ENCODE measurements around the gene DRD2.
"Not testable (repeated sequence)": the region's sequence is repeated elsewhere in the genome, so short reads cannot be mapped to it uniquely, and the experiment has no call there.

Gene DRD2

DNA sequence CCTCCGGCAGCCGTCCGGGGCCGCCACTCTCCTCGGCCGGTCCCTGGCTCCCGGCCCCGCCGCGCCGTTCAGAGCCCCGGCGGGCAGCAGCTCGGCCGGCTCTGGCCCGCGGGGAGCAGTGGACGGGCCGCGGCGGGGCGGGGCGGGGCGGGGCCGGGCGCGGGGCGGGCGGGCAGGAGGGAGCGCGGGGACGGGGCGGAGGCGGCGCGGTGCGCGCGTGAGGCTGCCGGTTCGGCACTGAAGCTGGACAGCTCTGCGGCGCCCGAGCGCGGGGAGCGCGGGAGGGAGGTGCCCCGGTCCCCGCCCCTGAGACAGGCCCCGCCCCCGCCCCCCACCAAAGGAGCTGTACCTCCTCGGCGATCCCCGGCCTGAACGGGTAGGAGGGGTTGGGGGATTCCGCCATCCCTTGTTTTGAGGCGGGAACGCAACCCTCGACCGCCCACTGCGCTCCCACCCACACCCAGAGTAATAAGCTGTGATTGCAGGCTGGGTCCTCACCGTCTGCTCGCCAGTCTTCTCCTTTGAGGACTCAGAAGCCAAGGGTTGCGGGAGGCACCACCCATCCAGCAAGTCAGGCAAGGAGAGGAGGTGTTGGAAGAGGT lies at the start of gene DRD2:
DRD2 (minus strand) TSS at position 239 of the 602 bp plus-strand sequence. CDS start 50,747 bp downstream, outside the sequence.
- no peak for DNase-seq (ENCODE audit: insufficient read length, low spot score)
- TF ChIP-seq, protein P1, sequence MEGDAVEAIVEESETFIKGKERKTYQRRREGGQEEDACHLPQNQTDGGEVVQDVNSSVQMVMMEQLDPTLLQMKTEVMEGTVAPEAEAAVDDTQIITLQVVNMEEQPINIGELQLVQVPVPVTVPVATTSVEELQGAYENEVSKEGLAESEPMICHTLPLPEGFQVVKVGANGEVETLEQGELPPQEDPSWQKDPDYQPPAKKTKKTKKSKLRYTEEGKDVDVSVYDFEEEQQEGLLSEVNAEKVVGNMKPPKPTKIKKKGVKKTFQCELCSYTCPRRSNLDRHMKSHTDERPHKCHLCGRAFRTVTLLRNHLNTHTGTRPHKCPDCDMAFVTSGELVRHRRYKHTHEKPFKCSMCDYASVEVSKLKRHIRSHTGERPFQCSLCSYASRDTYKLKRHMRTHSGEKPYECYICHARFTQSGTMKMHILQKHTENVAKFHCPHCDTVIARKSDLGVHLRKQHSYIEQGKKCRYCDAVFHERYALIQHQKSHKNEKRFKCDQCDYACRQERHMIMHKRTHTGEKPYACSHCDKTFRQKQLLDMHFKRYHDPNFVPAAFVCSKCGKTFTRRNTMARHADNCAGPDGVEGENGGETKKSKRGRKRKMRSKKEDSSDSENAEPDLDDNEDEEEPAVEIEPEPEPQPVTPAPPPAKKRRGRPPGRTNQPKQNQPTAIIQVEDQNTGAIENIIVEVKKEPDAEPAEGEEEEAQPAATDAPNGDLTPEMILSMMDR (IDR thresholded peaks at IDR 0.05; ENCODE audit: insufficient read depth, missing control alignments) = no peak
- FAIRE-seq = no peak

DNA sequence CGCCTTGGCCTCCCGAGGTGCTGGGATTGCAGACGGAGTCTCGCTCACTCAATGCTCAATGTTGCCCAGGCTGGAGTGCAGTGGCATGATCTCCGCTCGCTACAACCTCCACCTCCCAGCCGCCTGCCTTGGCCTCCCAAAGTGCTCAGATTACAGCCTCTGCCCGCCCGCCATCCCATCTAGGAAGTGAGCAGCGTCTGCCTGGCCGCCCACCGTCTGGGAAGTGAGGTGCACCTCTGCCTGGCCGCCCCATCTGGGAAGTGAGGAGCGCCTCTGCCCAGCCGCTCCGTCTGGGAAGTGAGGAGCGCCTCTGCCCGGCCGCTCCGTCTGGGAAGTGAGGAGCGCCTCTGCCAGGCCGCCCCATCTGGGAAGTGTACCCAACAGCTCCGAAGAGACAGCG lies 48.7 kb upstream of the DRD2 start:
- not testable (repeated sequence) for FAIRE-seq; DNase-seq (ENCODE audit: insufficient read length, low spot score)

DNA sequence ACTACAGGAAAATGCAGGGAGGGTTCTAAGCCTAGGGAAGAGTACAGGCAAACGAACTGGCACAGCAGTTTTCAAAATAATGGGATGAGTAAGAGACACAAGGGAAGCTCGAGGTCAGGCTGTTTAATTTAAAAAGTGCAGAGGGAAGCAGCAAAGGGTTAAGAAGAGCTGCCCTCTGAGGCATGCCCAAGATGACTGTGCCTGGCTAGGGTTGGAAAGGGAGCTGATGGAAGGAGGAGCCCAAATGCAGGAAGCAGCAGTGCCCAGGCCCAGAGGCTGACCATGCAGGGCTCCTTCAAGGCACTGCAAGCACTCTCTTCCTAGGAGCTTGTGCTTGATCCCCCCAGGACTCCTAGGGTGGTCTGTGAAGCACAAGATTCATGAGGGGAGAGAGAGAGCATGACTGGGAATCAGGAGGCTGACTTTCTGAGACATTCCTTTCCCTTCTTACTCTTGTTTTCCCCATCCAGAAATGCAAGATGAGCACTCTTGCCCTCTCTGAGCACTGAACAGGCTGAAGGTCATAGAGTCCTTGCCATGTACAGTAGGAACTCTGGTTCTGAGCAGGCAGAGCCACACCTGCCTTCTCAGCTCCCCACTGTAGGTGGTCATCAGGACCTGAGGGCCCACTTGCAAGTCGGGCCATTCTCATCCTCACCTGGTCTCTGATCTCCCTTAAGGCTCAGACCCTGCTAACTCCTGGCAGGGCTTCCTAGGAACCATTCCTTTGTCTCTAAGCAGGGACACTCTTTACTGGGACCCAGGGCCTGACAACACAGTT lies 46.7 kb upstream of the DRD2 start:
- DNase-seq (ENCODE audit: insufficient read length, low spot score) (no peak), FAIRE-seq (no peak)
- TF ChIP-seq, protein P1 (IDR thresholded peaks at IDR 0.05; ENCODE audit: insufficient read depth, missing control alignments) = no peak

DNA sequence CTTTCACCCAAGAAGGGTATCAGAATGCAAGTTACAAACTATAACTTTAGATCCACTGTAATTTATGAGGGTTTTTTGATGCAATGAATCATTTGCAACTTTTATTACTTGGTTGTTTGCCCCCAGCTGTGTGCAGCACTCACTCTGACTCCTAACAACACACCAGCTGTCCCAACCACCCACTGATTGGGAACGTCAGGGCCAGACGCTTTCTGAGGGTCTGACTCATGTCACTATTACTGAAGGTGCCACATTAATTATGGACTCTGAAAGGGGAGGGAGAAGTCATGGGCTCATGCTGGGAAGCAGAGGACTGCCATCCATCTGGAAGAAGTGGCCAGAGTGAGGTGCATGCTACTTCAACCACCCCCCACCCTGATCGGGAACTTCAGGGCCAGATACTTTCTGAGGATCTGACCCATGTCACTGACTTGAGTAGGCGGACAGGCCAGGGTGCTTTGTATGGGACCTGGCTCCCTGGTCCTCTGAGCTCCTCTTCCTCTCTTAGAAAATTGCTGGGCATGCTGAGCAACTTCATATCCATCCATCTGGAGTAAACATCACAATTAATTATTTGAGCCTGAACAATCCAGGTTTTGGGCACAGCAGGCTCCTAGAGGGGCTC lies 44.9 kb upstream of the DRD2 start:
- DNase-seq (ENCODE audit: insufficient read length, low spot score) = no peak
- no peak for FAIRE-seq
- TF ChIP-seq, protein P1 (IDR thresholded peaks at IDR 0.05; ENCODE audit: insufficient read depth, missing control alignments) = no peak

DNA sequence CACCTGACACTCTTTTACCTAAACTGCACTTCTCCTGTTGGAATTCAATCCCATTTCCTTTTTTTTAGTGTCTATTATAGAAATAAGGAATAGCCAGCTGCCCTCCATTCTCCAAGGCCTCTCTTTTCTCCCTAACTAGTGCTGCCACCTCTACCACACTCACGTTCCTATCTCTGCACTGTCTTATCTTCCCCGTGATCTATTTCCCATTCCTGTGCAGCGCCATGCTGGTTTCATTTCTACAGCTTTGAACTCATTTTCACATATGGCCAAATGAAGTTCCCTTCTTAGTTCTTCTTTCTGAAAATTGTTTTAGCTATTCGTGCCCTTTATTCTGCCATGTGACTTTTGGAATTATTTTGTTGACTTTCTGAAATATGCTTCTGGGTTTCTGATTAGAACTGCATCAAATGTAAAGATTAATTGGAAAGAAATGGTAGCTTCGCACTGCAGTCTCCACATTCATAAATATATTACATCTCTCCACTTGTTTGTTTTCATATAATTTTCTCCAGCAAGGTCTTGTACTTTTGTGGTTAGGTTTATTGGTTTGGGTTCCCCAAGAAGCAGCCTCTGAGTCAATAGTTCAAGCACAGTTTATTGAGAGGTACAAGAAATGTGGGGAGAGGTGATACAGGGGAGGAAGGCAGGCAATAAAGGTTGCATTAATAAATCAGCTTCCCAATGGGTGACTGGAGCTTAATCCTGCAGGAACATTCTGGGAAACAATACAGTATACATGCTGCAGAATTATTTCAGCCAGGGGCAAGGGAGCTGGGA lies 43.7 kb upstream of the DRD2 start:
- FAIRE-seq (no peak), DNase-seq (ENCODE audit: insufficient read length, low spot score) (no peak)
- TF ChIP-seq, protein P1 (IDR thresholded peaks at IDR 0.05; ENCODE audit: insufficient read depth, missing control alignments) = no peak

DNA sequence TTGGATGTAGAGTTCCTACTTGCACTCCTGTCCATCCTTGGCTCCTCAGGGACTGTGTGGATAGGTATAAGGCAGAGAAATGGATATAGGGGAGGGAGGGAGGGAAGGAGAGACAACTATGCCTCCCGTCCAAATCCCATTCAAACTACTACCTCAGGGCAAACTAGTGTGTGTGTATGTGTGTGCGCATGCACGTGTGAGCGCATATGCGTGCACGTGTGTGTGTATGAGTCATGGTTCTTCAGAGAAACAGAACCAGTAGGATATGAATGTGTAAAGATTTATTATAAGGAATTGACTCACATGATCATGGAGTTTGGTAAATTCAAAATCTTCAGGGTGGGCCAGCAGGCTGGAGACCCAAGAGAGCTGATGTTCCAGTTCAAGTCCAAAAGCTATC lies 42.2 kb upstream of the DRD2 start:
- FAIRE-seq (no peak), DNase-seq (ENCODE audit: insufficient read length, low spot score) (no peak)
- TF ChIP-seq, protein P1 (IDR thresholded peaks at IDR 0.05; ENCODE audit: insufficient read depth, missing control alignments) = no peak

DNA sequence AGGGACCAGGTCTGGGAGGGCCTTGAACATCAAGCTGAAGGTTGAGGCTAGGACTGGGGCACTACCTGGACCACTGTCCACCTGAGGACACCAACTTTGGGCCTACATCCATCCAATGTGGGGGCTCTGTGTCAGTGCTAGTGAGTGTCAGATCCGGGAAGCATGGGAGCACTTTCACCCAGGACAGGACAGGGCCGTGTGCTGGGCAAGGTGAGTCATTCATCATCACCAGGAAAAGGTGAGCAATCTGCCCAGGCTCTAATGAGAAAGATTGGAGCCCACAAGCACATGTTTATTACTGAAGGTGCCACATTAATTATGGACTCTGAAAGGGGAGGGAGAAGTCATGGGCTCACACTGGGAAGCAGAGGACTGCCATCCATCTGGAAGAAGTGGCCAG lies 39.7 kb upstream of the DRD2 start:
- FAIRE-seq = no peak
- no peak for DNase-seq (ENCODE audit: insufficient read length, low spot score)

More for the DNA sequence above, 39.7 kb upstream of the DRD2 start:
- TF ChIP-seq, protein P1 (IDR thresholded peaks at IDR 0.05; ENCODE audit: insufficient read depth, missing control alignments) = no peak

All from D721Med (cell line).